ENCODE data around the gene AOX1. TPM values are rescaled to one million over a fixed set of nuclear protein-coding genes. Genes with fewer than 3 reads are reported as not detected.

AOX1 gene
- total RNA-seq, 1 experiment from 2014 or later, result 57.2 TPM

GRCh38 chr2:200695601-200696000, 109.8 kb downstream of the AOX1 start:
- no peaks in the 10 kb centered on the region for H4K20me1 ChIP-seq (ENCODE audit: low read length)
- no peaks in the 10 kb centered on the region for H3K9me2 ChIP-seq (replicated peaks; ENCODE audit: low read length)
- H3K9me3 ChIP-seq (ENCODE audit: low read length), result no peaks in the 10 kb centered on the region
- intact Hi-C loops (cut with micrococcal nuclease), result no loop called here
- CTCF ChIA-PET, result interaction anchor here (0.6 kb wide), 1 partner anchor 52 kb away, joined by 3 read pairs; no protein-coding TSS in a partner anchor
- no peak overlapping the region for H3K9ac ChIP-seq (ENCODE audit: low read length)
- H2AFZ ChIP-seq (ENCODE audit: low read length), result no peak overlapping the region
- no peak overlapping the region for H3K4me3 ChIP-seq (ENCODE audit: low read length)
- H3K27ac ChIP-seq (ENCODE audit: low read length), result no peak overlapping the region
- no peaks in the 10 kb centered on the region for H3F3A ChIP-seq (ENCODE audit: low read length, unreplicated experiment)
- POLR2A ChIA-PET (ENCODE audit: unreplicated experiment), result no interaction called here
- H3K36me3 ChIP-seq (ENCODE audit: low read depth, low read length), result no peaks in the 10 kb centered on the region
- DNase-seq (no peak), ATAC-seq (no peak)
- TF ChIP-seq CTCF (conservative IDR thresholded peaks at IDR 0.05; ENCODE audit: low read depth, low read length) (no peak), EZH2phosphoT487 (IDR thresholded peaks at IDR 0.05; ENCODE audit: borderline replicate concordance, low read length) (no peak), EZH2 (IDR thresholded peaks at IDR 0.05; ENCODE audit: low read length, unreplicated experiment) (no peak)
- no peak overlapping the region for H3K4me2 ChIP-seq (ENCODE audit: low read length)
- no TSS peak for BruUV-seq (replicated peaks)
- no peaks in the 10 kb centered on the region for H3K27me3 ChIP-seq (ENCODE audit: low read length)
- H3K79me2 ChIP-seq (ENCODE audit: low read length), result no peaks in the 10 kb centered on the region
- H3K4me1 ChIP-seq (ENCODE audit: insufficient read depth, low read length), result peaks cover 11% of the 10 kb centered on the region

- no peaks in the 10 kb centered on the region for H3K79me2 ChIP-seq (ENCODE audit: low read length)
- H3K4me1 ChIP-seq (ENCODE audit: insufficient read depth, low read length), result peaks cover 29% of the 10 kb centered on the region
- no peaks in the 10 kb centered on the region for H4K20me1 ChIP-seq (ENCODE audit: low read length)
- no peaks in the 10 kb centered on the region for H3K27me3 ChIP-seq (ENCODE audit: low read length)
- intact Hi-C loops (cut with micrococcal nuclease), result no loop called here
- H3K9me2 ChIP-seq (replicated peaks; ENCODE audit: low read length), result no peaks in the 10 kb centered on the region
- no peaks in the 10 kb centered on the region for H3K9me3 ChIP-seq (ENCODE audit: low read length)
- H3K36me3 ChIP-seq (ENCODE audit: low read depth, low read length), result no peaks in the 10 kb centered on the region
- ATAC-seq (no peak), DNase-seq (no peak)
- no peak overlapping the region for H3K4me3 ChIP-seq (ENCODE audit: low read length)
- H3K27ac ChIP-seq (ENCODE audit: low read length), result no peak overlapping the region
- H3K4me2 ChIP-seq (ENCODE audit: low read length), result no peak overlapping the region
- ChIA-PET CTCF (no interaction called here), POLR2A (ENCODE audit: unreplicated experiment) (no interaction called here)
- no peaks in the 10 kb centered on the region for H3F3A ChIP-seq (ENCODE audit: low read length, unreplicated experiment)
- BruUV-seq (replicated peaks), result no TSS peak
- no peak for TF ChIP-seq EZH2 (IDR thresholded peaks at IDR 0.05; ENCODE audit: low read length, unreplicated experiment)
- no peak for TF ChIP-seq EZH2phosphoT487 (IDR thresholded peaks at IDR 0.05; ENCODE audit: borderline replicate concordance, low read length)
- no peak for TF ChIP-seq CTCF (conservative IDR thresholded peaks at IDR 0.05; ENCODE audit: low read depth, low read length)
- no peak overlapping the region for H3K9ac ChIP-seq (ENCODE audit: low read length)
- H2AFZ ChIP-seq (ENCODE audit: low read length), result no peak overlapping the region
Measured at GRCh38 chr2:200698217-200698616, 112.4 kb downstream of the AOX1 start.

- Histone ChIP-seq H3K9ac (ENCODE audit: low read length) (no peak overlapping the region), H3K4me3 (ENCODE audit: low read length) (no peak overlapping the region), H3K79me2 (ENCODE audit: low read length) (no peaks in the 10 kb centered on the region), H3K4me2 (ENCODE audit: low read length) (no peak overlapping the region), H2AFZ (ENCODE audit: low read length) (no peak overlapping the region), H3K27me3 (ENCODE audit: low read length) (no peaks in the 10 kb centered on the region), H3K36me3 (ENCODE audit: low read depth, low read length) (no peaks in the 10 kb centered on the region), H3K4me1 (ENCODE audit: insufficient read depth, low read length) (peaks cover 23% of the 10 kb centered on the region), H3F3A (ENCODE audit: low read length, unreplicated experiment) (no peaks in the 10 kb centered on the region), H4K20me1 (ENCODE audit: low read length) (no peaks in the 10 kb centered on the region), H3K9me2 (replicated peaks; ENCODE audit: low read length) (no peaks in the 10 kb centered on the region), H3K27ac (ENCODE audit: low read length) (no peak overlapping the region), H3K9me3 (ENCODE audit: low read length) (no peaks in the 10 kb centered on the region)
- ChIA-PET CTCF (no interaction called here), POLR2A (ENCODE audit: unreplicated experiment) (no interaction called here)
- DNase-seq (no peak), ATAC-seq (no peak)
- TF ChIP-seq CTCF (conservative IDR thresholded peaks at IDR 0.05; ENCODE audit: low read depth, low read length) (no peak), EZH2 (IDR thresholded peaks at IDR 0.05; ENCODE audit: low read length, unreplicated experiment) (no peak), EZH2phosphoT487 (IDR thresholded peaks at IDR 0.05; ENCODE audit: borderline replicate concordance, low read length) (no peak)
- no TSS peak for BruUV-seq (replicated peaks)
- intact Hi-C loops (cut with micrococcal nuclease), result no loop called here
Measured at GRCh38 chr2:200699310-200699709, 113.5 kb downstream of the AOX1 start.
